GM21526 (cell line): ENCODE results near the gene ATOSB.

Source experiments
- ATAC-seq: cut with Tn5 transposase; IDR thresholded peaks from one replicate; pipeline ENCODE4 v1.9.1; 2021; ENCODE audit warnings: moderate library complexity; ENCODE audit not compliant: unreplicated experiment, low FRiP score

Gene ATOSB

GRCh38 chr9:35059438-35059837, 56.2 kb downstream of the ATOSB start:
- no peak for ATAC-seq

GRCh38 chr9:35057271-35057620, 58.4 kb downstream of the ATOSB start:
- ATAC-seq = no peak

- no peak for ATAC-seq
Measured at GRCh38 chr9:35056571-35057270, 58.9 kb downstream of the ATOSB start.

- ATAC-seq = no peak
Measured at GRCh38 chr9:35054871-35055644, 60.6 kb downstream of the ATOSB start.

GRCh38 chr9:35054185-35054835, 61.4 kb downstream of the ATOSB start:
- ATAC-seq = no peak
